ENCODE results near the gene CHD2. TPM values are rescaled to one million over a fixed set of nuclear protein-coding genes. Genes with fewer than 3 reads are reported as not detected.

Gene CHD2
- total and polyA plus RNA-seq, 10 of the 15 experiments (the other 5 are each of a cell fraction or from before 2014, with no cell fraction given): 38.1 to 94.7 (median 63.3) TPM

DNA sequence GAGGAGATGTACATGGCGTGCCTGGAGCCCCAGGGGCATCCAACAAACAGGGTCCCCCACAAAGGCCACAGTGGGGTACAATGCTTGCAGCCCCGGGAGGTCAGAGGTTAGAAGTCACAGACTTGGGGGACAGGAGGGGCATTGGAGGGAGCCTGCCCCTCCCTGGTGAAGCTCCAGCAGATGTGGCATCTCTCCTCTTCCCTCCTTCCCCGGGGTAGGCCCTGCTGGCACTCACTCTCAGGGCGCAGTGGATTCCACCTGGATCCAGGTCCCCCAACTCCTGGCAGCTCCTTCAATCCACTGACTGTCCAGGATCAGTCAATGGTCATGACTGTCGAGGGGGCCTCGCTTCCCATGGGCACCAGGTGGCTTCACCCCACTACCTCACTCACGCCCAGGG is 156.7 kb downstream of the CHD2 start:
- Histone ChIP-seq H3K9ac (ENCODE audit: control insufficient read depth, insufficient read depth, low read length) (no peak overlapping the region), H3K4me1 (ENCODE audit: control insufficient read depth, insufficient read depth, low read length) (no peaks in the 10 kb centered on the region), H2AFZ (ENCODE audit: control insufficient read depth, low read depth, low read length) (no peak overlapping the region), H3K4me3 (no peak overlapping the region), H4K20me1 (ENCODE audit: control insufficient read depth, insufficient read depth) (no peaks in the 10 kb centered on the region), H3K27me3 (replicated peaks in 1 of 2; ENCODE audit: control insufficient read depth in 2 of 2, insufficient read depth in 2 of 2, low read length in 1 of 2) (no peaks in the 10 kb centered on the region; a peak in 2 of 4 replicates), H3K79me2 (ENCODE audit: control insufficient read depth, insufficient read depth, low read length) (no peaks in the 10 kb centered on the region), H3K4me2 (ENCODE audit: control insufficient read depth, insufficient read depth) (no peak overlapping the region), H3K36me3 (ENCODE audit: control insufficient read depth in 2 of 2, insufficient read depth in 2 of 2, low read length in 1 of 2) (no peaks in the 10 kb centered on the region), H3K9me3 (replicated peaks; ENCODE audit: control insufficient read depth, insufficient read depth, low read length) (no peaks in the 10 kb centered on the region), H3K27ac (ENCODE audit: control insufficient read depth, insufficient read depth) (no peak overlapping the region)
- WGBS (ENCODE audit: insufficient coverage, insufficient replicate concordance, low lambda C conversion rate, missing lambda C conversion rate): 10% methylated on average over 7 of the region's 7 CpGs
- TF ChIP-seq CREM (IDR thresholded peaks at IDR 0.05; ENCODE audit: low read depth) (no peak), HDAC6 (IDR thresholded peaks at IDR 0.05; ENCODE audit: unreplicated experiment) (no peak), SREBF2 (IDR thresholded peaks at IDR 0.05; ENCODE audit: low read length) (no peak), RBBP5 (conservative IDR thresholded peaks at IDR 0.05) (no peak), FOXK2 (IDR thresholded peaks at IDR 0.05) (no peak), RB1 (IDR thresholded peaks at IDR 0.05; ENCODE audit: borderline replicate concordance) (no peak), POLR2A (IDR thresholded peaks at IDR 0.05; ENCODE audit: low read depth, low read length) (no peak), MYB (IDR thresholded peaks at IDR 0.05; ENCODE audit: borderline replicate concordance, low read depth, low read length) (no peak), PRDM15 (CRISPR knock-in tag; IDR thresholded peaks at IDR 0.05) (no peak), MXI1 (IDR thresholded peaks at IDR 0.05; ENCODE audit: low read depth, low read length) (no peak), PBX3 (IDR thresholded peaks at IDR 0.05; ENCODE audit: insufficient replicate concordance, low read depth, low read length) (no peak), STAT1 (conservative IDR thresholded peaks at IDR 0.05) (no peak), WRNIP1 (IDR thresholded peaks at IDR 0.05; ENCODE audit: borderline replicate concordance, low read depth, low read length) (no peak)
- TF ChIP-seq, protein P1, sequence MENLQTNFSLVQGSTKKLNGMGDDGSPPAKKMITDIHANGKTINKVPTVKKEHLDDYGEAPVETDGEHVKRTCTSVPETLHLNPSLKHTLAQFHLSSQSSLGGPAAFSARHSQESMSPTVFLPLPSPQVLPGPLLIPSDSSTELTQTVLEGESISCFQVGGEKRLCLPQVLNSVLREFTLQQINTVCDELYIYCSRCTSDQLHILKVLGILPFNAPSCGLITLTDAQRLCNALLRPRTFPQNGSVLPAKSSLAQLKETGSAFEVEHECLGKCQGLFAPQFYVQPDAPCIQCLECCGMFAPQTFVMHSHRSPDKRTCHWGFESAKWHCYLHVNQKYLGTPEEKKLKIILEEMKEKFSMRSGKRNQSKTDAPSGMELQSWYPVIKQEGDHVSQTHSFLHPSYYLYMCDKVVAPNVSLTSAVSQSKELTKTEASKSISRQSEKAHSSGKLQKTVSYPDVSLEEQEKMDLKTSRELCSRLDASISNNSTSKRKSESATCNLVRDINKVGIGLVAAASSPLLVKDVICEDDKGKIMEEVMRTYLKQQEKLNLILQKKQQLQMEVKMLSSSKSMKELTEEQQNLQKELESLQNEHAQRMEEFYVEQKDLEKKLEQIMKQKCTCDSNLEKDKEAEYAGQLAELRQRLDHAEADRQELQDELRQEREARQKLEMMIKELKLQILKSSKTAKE (IDR thresholded peaks at IDR 0.05; ENCODE audit: low read depth, poor library complexity, severe bottlenecking): no peak
- TF ChIP-seq, protein P2, sequence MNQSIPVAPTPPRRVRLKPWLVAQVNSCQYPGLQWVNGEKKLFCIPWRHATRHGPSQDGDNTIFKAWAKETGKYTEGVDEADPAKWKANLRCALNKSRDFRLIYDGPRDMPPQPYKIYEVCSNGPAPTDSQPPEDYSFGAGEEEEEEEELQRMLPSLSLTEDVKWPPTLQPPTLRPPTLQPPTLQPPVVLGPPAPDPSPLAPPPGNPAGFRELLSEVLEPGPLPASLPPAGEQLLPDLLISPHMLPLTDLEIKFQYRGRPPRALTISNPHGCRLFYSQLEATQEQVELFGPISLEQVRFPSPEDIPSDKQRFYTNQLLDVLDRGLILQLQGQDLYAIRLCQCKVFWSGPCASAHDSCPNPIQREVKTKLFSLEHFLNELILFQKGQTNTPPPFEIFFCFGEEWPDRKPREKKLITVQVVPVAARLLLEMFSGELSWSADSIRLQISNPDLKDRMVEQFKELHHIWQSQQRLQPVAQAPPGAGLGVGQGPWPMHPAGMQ (IDR thresholded peaks at IDR 0.05; ENCODE audit: borderline replicate concordance): no peak
- TF ChIP-seq, protein P3, sequence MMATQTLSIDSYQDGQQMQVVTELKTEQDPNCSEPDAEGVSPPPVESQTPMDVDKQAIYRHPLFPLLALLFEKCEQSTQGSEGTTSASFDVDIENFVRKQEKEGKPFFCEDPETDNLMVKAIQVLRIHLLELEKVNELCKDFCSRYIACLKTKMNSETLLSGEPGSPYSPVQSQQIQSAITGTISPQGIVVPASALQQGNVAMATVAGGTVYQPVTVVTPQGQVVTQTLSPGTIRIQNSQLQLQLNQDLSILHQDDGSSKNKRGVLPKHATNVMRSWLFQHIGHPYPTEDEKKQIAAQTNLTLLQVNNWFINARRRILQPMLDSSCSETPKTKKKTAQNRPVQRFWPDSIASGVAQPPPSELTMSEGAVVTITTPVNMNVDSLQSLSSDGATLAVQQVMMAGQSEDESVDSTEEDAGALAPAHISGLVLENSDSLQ (IDR thresholded peaks at IDR 0.05): no peak
- POLR2A ChIA-PET: no interaction called here
- intact Hi-C loops (cut with micrococcal nuclease; ENCODE audit: unreplicated experiment) (no loop called here), in situ Hi-C loops (cut with MboI) (no loop called here)
- FAIRE-seq: no peak
- RAD21 ChIA-PET (ENCODE audit: unreplicated experiment): no interaction called here
- no peak for ATAC-seq
- no TSS peak for BruUV-seq (replicated peaks)
- CTCF ChIA-PET: no interaction called here
- SMC1A ChIA-PET (ENCODE audit: uncharacterized antibody, unreplicated experiment): no interaction called here
- DNase-seq (ENCODE audit: low read depth, low spot score): no peak

All from GM12878 (cell line).